Measurements from ENCODE around the gene PMEPA1.

The PMEPA1 gene

GRCh38 chr20:57709823-57710799 lies at the start of gene PMEPA1:
PMEPA1 (minus strand) TSS chr20:57710015; CDS start chr20:57709582, 433 bp downstream.
- no peak for DNase-seq (ENCODE audit: low spot score)

GRCh38 chr20:57757767-57758166 lies 48.0 kb upstream of the PMEPA1 start:
- DNase-seq (ENCODE audit: low spot score), result no peak

DNA sequence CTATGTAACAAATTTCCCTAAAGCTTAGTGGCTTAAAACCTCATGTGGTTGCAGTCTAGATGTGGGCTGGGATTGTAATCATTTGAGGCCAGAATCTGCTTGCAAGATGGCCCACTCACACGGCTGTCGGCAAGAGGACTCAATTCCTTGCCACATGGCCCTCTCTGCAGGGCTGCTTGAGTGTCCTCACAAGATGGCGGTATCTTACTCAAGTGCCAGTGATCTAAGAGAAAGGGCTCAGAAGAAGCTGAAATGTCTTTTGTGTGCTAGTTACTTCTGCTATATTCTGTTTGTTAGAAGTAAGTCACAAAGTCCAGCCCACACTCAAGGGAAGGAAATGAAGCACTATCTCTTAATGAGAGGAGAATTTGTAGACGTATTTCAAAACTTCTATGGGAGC lies 47.1 kb upstream of the PMEPA1 start:
- no peak for DNase-seq (ENCODE audit: low spot score)

DNA sequence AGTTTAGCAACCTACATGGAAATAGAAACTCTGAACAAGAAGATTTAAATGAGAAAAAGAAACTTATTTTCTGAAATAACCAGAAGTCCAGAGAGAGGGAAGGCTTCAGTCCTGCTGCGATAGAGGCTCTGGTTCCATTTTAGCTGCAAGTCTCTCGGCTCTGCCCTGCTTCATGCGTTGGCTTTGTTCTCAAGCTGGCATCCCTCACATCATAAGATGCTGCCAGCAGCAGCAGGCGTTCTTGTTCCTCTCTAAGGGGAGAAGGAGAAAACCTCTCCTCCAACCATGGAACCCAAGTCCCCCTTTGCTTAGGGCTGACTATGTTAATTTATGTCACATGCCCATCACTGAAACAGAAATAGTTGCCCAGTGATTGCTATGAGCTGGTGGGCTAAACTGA lies 46.4 kb upstream of the PMEPA1 start:
- DNase-seq (ENCODE audit: low spot score), result no peak

DNA sequence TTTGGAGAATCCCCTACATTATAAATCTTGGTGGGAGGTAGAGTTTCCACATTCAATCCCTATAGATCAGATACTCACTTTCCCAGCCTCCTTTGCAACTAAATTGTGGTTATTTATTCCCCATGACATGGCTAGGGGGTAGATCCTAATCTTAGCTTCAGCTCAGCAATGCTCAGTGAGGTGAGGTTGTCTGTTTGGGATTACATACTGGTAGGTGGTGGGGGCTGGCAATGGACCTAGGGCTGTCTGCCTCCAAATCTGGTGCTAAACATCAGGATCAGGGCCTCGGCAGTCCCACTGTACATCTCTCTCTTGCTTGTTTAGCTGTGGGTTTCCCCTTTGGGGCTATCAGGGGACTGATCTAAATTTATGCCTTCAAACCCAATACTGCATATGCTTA lies 45.8 kb upstream of the PMEPA1 start:
- no peak for DNase-seq (ENCODE audit: low spot score)

- no peak for DNase-seq (ENCODE audit: low spot score)
These were observed 44.4 kb upstream of the PMEPA1 start for GRCh38 chr20:57754190-57754589.

GRCh38 chr20:57753332-57754164 lies 43.7 kb upstream of the PMEPA1 start:
- DNase-seq (ENCODE audit: low spot score), result no peak

DNA sequence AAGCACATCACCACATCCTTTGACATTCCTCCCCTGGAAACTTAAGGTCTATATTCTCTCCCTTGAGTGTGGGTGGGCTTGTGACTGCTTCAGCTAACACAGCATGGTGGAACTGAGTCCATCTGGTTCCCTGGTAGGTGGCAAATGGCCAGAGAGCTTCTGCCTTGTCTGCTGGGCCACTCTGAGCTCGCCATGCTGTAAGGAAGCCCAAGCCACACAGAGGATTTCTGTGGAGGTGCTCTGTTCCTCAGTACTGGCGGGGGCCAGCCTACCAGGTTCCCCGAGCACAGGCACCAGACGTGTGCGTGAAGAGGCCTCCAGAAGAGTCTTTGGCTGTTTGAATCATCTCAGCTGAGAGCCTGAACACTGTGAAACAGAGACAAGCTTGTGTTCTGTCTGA lies 41.6 kb upstream of the PMEPA1 start:
- DNase-seq (ENCODE audit: low spot score), result no peak

- no peak for DNase-seq (ENCODE audit: low spot score)
These were observed 40.1 kb upstream of the PMEPA1 start for GRCh38 chr20:57749869-57750268.

GRCh38 chr20:57749131-57749690 lies 39.4 kb upstream of the PMEPA1 start:
- DNase-seq (ENCODE audit: low spot score), result no peak

DNA sequence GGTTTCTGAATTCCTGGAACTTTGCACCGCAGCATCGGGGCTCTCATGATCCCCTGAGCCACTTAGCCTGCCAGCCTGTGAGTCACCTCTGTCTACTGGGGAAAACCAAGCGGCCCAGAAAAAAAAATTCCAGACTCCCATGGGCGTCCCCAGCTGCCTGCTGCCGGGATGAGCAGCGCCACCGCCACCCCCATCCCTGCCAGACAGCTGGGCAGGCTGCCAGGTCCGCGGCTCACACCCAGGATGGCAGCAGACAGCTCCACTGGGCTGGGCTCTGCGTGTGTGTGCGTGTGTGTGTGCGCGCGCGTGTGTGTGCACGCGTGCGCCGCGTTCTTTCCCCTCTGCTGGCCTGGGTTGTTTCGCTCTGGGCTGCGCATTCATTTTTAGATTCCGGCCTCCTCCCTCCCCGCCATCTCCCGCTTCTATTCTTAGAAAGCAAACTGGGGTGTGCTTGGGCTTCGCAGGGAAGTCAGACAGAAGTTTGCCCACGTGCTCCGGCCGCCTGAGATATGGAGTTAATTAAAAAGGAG lies 38.9 kb upstream of the PMEPA1 start:
- DNase-seq (ENCODE audit: low spot score), result peak; percentile 3

- DNase-seq (ENCODE audit: low spot score), result no peak
These were observed 38.2 kb upstream of the PMEPA1 start for GRCh38 chr20:57747861-57748481.

DNA sequence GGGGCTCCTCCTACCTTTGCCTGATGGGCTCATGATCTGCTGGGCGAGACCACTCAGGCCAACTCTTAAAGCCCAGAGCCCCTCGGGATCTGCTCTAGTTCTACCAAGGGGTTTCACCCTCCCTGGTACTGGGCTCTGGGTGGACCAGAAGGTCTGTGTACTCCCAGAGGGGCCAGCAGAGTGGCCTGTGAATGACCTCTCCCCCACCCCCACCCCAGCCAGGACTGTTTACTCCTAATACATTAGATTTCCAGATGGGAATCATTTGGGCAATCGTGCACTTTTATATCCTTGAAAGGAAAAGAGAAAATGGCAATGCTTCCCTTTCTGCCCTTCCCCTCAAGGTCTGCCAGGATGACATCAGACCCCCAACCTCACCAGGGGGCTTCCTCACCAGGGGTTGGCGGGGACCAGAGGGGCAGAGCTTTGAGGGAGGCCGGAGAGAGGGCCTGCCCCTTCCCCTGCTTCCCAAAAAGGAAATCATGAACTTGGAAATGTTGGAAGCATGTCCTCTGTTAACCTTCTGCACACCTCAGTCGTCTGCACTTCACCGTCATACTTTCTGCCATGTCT lies 37.1 kb upstream of the PMEPA1 start:
- no peak for DNase-seq (ENCODE audit: low spot score)

DNA sequence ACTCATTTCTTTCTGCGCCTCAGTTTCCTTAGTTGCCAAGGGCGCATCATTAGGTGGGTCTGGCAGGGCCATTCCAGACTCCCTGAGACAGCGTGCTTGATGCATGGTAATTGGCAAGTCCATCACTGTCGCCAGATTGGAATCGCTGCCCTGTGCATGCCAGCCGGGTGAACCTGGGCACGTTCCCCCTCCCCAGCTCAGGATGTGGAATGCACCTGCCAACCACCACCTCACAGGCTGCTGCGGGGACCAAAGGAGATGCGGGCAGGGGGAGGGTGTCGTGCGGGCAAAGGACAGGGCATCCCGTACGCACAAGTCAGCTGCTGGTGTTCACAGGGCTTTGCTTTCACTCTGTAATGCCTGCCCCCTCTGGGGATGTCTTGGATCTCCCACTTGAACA lies 36.4 kb upstream of the PMEPA1 start:
- no peak for DNase-seq (ENCODE audit: low spot score)

DNA sequence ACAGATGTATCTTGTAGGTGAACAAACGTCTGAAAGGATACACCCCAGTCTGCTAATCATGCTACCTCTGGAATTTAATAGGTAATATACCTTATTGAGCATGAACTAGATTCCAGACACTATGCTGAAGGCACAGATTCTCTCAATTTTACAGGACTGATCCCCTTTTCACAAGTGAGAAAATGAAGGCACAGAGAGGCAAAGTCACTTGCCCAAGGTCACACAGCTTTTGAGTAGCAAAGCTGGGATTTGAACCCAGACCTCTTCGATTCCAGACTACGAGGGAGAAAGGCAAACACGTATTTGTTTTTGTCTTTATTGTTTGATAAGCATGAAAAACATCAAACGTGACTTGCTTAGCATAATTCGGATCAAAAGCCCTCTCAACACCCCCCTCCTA lies 34.4 kb upstream of the PMEPA1 start:
- DNase-seq (ENCODE audit: low spot score), result no peak

- no peak for DNase-seq (ENCODE audit: low spot score)
These were observed 33.8 kb upstream of the PMEPA1 start for GRCh38 chr20:57743450-57744095.

DNA sequence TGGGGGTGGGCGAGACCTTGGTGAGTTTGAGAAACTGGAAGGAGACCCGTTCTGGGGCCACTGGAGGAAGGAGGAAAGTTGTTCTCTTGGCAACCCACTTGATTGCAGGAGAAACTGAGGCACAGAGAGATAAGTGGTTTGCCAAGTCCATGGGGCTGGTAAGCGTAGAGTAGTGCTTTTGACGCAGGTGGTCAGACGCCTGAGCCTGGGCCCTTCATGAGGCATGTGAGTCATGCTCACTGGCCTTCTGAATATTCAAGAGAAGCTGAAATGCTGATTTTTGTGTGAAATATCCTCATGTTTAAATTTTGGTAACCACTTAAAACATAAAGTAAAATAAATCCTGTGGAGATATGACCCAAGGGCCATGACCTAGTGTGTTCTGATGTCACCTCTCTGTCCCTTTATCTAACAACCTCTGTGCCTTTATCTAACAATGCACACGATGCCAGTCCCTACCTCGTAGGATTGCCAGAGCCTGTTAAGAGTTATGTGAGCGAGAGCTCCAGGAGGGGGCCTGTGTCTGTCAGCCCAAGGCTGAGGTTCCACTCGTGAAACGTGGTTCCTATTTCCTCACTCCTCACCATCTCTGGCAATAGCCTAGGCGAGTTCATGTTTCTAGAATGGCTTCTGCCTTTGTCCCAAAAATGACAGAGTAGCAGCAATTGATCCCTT lies 32.8 kb upstream of the PMEPA1 start:
- no peak for DNase-seq (ENCODE audit: low spot score)

- DNase-seq (ENCODE audit: low spot score), result no peak
These were observed 28.7 kb upstream of the PMEPA1 start for GRCh38 chr20:57738484-57738883.

- no peak for DNase-seq (ENCODE audit: low spot score)
These were observed 28.2 kb upstream of the PMEPA1 start for GRCh38 chr20:57738053-57738452.

DNA sequence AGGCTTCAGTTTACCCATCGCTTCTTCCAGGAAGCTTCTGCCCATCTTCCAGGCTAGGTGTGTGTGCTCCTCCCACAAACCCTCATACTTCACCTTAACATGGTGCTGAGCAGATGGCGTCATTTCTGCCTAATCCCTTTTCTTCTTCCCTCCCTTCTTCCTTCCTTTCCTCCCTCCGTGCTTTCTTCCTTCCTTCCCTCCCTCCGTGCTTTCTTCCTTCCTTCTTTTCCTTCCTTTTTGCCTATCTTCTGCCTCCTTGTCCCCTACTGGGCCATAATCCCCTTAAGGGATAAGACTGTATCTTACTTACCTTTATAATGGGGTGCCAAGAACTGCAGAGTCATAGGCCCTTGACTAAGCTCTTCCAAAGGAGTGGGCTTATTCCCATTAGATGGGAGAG lies 27.5 kb upstream of the PMEPA1 start:
- no peak for DNase-seq (ENCODE audit: low spot score)

Measured in hematopoietic multipotent progenitor cell treated with erythropoietin and hydrocortisone succinate and interleukin-3 and kit ligand, for 15 days (in vitro differentiated cells).